Occipital lobe (tissue), 2 donors: ENCODE measurements around the gene TP53BP2. TPM values are rescaled to one million over a fixed set of nuclear protein-coding genes. Genes with fewer than 3 reads are reported as not detected.

Experiments
- DNase-seq: peaks from one replicate; lab custom pipeline; 2025; lab: John Stamatoyannopoulos, UW
- total RNA-seq: library from RNA; depleted of rRNA; stranded (reverse); fragments of >200 nt; gene quantifications from one replicate; pipeline ENCODE4 v1.2.3, GENCODE V29; 2014

The TP53BP2 gene
- total RNA-seq, 1 donor from 2014 or later = 36.3 TPM

DNA sequence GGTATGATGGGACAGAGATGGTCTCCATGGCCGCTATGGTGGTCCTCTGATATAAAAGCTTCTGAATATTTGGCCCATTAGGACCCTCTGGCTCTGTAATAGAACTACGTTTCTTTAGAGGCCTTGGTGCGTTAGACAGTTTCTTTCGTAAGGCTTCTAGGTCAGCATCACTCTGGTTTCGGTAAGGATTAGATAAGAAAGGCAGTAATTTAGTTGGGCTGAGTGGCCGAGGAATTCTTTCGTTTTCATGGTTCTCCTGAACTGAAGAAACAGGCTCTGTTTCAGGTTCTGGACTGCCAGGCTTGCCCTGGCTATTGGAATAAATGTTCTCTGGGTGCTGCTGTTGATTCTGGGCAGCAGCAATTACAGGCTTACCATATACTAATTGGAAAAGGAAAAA, 49.5 kb downstream of the TP53BP2 start:
- DNase-seq = no peak

- no peak for DNase-seq
Observed at GRCh38 chr1:223794136-223794880, 51.4 kb downstream of the TP53BP2 start.

DNA sequence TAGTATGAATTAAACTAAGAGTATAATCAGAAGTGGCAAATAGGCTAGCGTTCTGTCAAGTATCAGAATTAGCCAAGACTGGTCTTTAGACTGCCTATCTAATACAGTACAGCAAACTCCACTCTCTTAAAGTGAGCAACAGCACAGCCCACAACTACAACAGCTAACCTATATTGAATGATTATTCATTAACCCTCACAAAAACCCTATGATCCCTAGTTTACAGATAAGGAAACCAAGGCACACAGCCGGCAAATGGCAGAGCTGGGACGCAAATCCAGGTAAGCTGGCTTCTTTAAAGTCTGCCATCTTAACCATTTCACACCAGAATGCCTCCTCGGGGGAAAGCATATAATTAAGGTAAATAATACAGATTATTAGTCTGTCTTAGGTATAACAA, 52.0 kb downstream of the TP53BP2 start:
- no peak for DNase-seq

DNA sequence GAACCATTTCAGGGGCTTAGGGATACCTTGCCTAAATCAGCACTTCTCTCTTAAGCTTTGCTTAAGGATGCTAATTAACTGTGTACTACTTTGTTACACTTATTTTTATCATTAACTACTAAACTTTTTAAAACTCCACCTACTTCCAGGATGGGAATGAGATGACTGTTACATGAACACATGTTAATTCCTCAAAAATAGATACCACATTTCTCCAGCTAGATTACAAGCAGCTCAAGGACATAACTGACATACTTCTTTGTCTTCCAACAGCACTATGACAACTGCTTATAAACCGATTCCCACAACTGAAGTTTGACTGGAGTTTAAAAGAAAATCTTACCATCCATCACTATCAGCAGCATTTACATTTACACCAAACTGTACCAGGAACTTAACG, 53.7 kb downstream of the TP53BP2 start:
- DNase-seq = no peak

DNA sequence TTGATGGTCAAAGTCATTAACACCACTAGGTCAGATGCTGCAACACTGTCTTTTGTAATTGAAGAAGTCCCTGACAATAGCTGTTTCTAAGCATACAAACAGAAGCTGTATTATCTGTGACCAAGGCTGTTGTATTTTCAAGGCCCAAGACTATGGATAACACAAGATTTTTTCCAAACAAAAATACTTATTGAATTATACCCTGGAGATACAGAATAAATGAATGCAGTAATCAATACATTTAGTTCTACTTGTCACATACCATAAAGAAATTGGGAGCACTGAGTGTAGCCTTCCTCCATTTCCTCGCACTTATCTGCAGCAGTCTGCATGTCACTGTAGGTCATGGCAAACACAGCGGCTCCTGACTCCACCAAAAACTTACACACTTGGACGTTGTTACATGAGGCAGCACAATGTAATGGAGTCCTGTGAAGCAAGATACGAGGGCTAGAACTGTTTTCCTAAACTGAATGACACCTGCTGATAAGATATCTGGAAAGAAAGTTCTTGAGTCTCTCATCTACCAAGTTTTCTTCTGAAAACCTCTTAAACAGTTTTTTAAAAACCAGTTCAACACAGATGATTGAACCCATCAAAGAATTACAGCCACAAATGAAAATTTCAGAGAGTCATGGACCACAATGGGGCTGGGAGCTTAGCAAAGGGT, 56.9 kb downstream of the TP53BP2 start:
- no peak for DNase-seq

- no peak for DNase-seq
Observed at GRCh38 chr1:223785808-223786207, 59.9 kb downstream of the TP53BP2 start.

- no peak for DNase-seq
Observed at GRCh38 chr1:223784541-223784940, 61.2 kb downstream of the TP53BP2 start.

DNA sequence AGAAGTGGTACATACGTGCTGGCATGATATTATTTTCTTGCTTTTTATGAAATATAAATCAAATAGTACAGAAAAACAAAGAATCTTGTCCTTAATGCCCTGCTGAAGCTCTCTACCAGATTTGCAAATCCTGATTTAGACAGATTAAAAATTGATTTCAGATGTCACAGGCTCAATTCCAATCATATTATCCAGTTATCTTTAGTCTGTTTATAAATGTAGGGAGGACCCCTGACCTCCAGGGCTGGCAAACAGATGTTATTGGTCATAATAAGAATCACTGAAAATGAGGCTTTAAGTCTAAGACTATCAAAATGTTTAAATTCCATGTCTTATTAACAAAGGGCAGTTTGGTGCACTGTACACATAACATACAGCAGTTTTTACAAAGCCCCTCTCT, 62.1 kb downstream of the TP53BP2 start:
- no peak for DNase-seq

DNA sequence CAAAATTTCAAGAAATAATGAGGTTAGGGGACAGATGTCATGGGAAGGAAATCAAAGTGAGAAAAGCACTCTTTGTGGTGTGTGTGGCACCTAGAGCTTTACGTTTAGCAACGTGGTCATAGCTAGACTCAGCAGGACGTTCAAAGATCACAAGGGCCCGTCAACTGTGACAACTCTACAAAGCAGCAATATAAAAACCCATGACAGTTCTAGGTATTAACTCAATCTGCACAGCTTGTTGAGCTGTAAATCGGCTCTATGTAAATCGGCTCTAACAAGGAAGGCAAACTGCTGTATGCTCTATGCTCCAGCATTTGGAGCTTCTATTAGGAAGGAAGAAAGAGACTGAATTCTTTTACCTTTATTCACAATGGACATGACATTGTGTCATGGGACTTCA, 64.8 kb downstream of the TP53BP2 start:
- DNase-seq = no peak

GRCh38 chr1:223780318-223780717, 65.4 kb downstream of the TP53BP2 start:
- no peak for DNase-seq

- no peak for DNase-seq
Observed at GRCh38 chr1:223776826-223777454, 68.8 kb downstream of the TP53BP2 start.

DNA sequence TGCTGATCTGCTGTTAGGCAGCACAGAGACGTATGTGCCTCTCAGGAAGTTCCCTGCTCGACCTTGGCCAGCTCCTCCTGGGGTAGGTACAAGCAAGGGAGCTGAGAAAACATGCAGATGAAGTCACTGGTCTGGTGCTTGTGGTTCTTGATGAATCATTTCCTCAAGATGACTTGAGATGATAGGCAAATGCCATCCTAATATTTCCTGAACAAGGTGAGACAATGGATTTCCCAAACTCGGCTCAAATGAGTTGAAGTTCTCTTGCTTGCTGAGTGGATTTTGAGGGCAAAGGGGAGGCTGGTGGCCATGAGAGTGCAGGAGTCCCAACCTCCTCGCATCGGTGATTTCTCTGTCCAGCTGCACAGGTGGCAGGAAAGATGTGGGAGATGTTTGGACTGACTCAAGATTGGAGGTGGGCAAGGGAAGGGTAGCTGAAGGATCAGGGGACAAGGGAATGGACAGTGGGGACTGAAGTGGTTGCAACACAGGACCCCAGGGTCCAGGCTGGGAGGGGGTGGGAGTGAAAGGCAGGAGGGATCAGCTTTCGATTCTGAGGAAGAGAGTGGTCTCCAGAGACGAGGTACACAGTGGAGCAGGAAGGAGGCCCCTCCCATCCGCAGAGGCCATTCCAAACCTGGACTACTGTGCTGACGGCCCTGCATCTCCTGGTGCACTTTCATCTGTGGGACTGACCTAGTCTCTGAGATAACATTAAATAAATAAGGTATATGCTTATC, 69.5 kb downstream of the TP53BP2 start:
- no peak for DNase-seq

DNA sequence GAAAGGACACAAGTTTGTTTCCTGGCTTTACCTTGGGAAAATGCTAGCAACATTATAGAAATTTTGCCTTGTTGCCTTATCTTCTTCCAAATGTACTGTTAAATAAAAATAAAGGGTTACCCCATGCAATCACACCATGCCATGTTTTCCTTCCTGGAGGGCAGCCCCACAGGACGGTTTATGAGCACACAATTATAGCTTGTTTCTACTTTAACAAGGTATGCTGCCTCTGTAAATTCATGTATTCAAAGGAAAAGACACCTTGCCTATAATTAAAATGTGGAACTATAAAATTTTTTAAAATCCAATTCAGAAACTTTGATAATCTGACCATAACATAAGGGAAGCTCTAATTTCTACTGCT, 70.1 kb downstream of the TP53BP2 start:
- DNase-seq = no peak

- DNase-seq = no peak
Observed at GRCh38 chr1:223775054-223775453, 70.7 kb downstream of the TP53BP2 start.

GRCh38 chr1:223774134-223774814, 71.5 kb downstream of the TP53BP2 start:
- no peak for DNase-seq

DNA sequence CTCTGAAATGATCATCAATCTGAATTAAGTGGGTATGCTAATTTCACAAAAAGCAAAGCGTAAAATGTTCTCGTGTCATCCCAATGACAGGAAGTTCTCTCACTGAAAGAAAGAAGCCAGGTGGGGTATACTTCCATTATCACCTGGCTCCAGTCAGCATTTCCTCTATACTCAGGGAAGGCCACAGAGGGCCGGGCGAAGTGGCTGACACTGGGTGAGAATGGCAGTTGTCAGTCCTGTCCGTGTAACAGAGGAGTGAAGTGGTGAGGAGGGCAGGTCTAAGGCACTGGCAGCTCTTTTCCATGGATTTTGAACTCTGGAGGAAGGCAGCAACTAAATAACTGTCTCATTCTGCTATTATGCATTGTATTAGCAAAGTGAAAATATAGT, 73.0 kb downstream of the TP53BP2 start:
- DNase-seq = no peak

DNA sequence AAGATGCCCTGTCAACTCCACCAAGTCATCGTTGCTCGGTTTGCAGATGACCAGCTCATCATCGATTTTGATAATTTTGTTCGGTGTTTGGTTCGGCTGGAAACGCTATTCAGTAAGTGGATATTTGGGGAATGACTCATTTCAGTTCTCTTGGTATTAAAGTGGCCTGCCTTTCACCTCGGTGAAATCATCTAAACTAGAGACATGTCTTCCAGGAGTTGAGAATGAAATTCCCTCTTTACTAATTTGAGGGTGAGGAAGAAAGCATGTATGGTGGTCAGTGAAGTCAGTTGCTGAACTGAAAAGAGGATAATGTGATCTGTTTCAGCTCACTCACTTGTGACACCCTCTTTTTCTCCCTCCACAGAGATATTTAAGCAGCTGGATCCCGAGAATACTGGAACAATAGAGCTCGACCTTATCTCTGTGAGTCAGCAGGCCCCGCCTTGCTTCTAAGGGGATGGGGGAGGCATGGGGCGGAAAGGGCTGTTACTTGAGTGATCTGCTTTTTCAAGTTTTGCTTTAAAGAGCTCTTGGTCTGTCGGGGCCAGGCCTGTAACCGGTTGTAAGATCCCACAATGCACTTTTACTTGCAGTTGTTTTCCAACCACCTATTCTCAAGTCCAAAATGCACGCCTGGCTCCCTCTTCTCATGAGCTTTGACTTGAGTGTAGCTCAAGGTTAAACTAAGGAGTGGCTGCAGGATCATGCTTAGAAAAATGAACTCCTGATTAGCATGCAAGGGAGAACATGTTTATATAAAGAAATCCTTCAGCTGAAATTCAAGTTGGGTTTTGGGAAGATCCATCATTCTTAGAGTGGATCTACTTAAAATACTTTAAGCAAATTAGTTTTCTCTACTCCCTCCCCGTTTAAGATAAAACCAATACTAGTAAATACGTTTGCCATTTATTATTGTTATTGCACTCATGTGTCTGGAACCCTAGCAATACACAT, 73.7 kb downstream of the TP53BP2 start:
- no peak for DNase-seq

GRCh38 chr1:223771469-223771813, 74.3 kb downstream of the TP53BP2 start:
- no peak for DNase-seq

- DNase-seq = no peak
Observed at GRCh38 chr1:223770621-223771315, 75.0 kb downstream of the TP53BP2 start.
